Measurements from ENCODE around the gene POM121L2. TPM values are rescaled to one million over a fixed set of nuclear protein-coding genes. Genes with fewer than 3 reads are reported as not detected.

POM121L2 gene
- total and polyA plus RNA-seq, 9 of the 15 experiments (the other 6 are each of a cell fraction or from before 2014, with no cell fraction given) = 0.23 to 0.45 TPM; not detected in 7

- TF ChIP-seq ZNF318 (IDR thresholded peaks at IDR 0.05; ENCODE audit: borderline replicate concordance in 1 of 2, low read depth in 1 of 2) (no peak), NFIC (IDR thresholded peaks at IDR 0.05) (peak; percentile 34), CBFA2T2 (conservative IDR thresholded peaks at IDR 0.05) (no peak), SMARCA4 (IDR thresholded peaks at IDR 0.05) (no peak), ESRRB (CRISPR knock-in tag; IDR thresholded peaks at IDR 0.05; ENCODE audit: borderline replicate concordance) (no peak), TAF15 (IDR thresholded peaks at IDR 0.05; ENCODE audit: low read depth, low read length) (no peak), ZNF197 (CRISPR knock-in tag; IDR thresholded peaks at IDR 0.05; ENCODE audit: low read depth) (no peak), ZNF23 (CRISPR knock-in tag; IDR thresholded peaks at IDR 0.05) (no peak), FOXJ3 (CRISPR knock-in tag; IDR thresholded peaks at IDR 0.05) (no peak), MEF2D (tag; conservative IDR thresholded peaks at IDR 0.05; ENCODE audit: low read depth) (no peak), JUND (IDR thresholded peaks at IDR 0.05; ENCODE audit: borderline replicate concordance, low read depth, low read length) (peak; percentile 54; the same call in 1 of the 2 replicates), JUND (tag; IDR thresholded peaks at IDR 0.05; ENCODE audit: borderline replicate concordance, low read depth, low read length) (no peak), CSDE1 (IDR thresholded peaks at IDR 0.05) (no peak)
- TF ChIP-seq, protein P1, sequence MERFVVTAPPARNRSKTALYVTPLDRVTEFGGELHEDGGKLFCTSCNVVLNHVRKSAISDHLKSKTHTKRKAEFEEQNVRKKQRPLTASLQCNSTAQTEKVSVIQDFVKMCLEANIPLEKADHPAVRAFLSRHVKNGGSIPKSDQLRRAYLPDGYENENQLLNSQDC (CRISPR knock-in tag; IDR thresholded peaks at IDR 0.05) = no peak
- TF ChIP-seq, protein P2, sequence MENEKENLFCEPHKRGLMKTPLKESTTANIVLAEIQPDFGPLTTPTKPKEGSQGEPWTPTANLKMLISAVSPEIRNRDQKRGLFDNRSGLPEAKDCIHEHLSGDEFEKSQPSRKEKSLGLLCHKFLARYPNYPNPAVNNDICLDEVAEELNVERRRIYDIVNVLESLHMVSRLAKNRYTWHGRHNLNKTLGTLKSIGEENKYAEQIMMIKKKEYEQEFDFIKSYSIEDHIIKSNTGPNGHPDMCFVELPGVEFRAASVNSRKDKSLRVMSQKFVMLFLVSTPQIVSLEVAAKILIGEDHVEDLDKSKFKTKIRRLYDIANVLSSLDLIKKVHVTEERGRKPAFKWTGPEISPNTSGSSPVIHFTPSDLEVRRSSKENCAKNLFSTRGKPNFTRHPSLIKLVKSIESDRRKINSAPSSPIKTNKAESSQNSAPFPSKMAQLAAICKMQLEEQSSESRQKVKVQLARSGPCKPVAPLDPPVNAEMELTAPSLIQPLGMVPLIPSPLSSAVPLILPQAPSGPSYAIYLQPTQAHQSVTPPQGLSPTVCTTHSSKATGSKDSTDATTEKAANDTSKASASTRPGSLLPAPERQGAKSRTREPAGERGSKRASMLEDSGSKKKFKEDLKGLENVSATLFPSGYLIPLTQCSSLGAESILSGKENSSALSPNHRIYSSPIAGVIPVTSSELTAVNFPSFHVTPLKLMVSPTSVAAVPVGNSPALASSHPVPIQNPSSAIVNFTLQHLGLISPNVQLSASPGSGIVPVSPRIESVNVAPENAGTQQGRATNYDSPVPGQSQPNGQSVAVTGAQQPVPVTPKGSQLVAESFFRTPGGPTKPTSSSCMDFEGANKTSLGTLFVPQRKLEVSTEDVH (IDR thresholded peaks at IDR 0.05; ENCODE audit: low read depth, partially characterized antibody) = no peak
- TF ChIP-seq, protein P3, sequence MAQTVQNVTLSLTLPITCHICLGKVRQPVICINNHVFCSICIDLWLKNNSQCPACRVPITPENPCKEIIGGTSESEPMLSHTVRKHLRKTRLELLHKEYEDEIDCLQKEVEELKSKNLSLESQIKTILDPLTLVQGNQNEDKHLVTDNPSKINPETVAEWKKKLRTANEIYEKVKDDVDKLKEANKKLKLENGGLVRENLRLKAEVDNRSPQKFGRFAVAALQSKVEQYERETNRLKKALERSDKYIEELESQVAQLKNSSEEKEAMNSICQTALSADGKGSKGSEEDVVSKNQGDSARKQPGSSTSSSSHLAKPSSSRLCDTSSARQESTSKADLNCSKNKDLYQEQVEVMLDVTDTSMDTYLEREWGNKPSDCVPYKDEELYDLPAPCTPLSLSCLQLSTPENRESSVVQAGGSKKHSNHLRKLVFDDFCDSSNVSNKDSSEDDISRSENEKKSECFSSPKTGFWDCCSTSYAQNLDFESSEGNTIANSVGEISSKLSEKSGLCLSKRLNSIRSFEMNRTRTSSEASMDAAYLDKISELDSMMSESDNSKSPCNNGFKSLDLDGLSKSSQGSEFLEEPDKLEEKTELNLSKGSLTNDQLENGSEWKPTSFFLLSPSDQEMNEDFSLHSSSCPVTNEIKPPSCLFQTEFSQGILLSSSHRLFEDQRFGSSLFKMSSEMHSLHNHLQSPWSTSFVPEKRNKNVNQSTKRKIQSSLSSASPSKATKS (CRISPR knock-in tag; IDR thresholded peaks at IDR 0.05) = no peak
Measured at GRCh38 chr6:27263886-27264285, 48.2 kb downstream of the POM121L2 start (continued).
